Activated CD4-positive, alpha-beta T cell treated with anti-CD3 and anti-CD28 coated beads, Interleukin-2, amount 50 U/mL, for 48 hours (primary cell): ENCODE results near the gene IQCK.

Experiments
- DNase-seq, 2 experiments: peaks; one replicate each; pipeline ENCODE4 v3.0.0-alpha.2; 2020

Gene IQCK

DNA sequence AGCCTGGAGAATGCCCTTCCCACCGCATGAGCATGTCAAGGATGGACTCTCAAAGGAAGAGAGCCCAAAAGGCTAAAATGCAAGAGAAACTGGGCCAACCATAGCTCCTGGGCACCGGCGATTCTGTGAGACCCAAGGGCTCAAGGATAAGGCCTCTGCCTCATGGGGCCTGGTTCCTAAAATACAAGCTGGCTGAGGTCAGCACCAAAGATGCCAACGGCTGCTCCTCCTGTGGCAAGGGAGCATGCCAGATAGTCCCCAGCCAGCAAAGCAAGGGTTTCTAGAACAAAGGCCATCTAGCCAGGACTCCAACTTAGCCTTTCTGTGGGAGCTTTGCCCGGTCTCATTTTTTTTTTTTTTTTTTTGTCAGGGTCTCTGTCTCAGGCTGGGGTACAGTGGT is 146.5 kb downstream of the IQCK start:
- no peak for DNase-seq

DNA sequence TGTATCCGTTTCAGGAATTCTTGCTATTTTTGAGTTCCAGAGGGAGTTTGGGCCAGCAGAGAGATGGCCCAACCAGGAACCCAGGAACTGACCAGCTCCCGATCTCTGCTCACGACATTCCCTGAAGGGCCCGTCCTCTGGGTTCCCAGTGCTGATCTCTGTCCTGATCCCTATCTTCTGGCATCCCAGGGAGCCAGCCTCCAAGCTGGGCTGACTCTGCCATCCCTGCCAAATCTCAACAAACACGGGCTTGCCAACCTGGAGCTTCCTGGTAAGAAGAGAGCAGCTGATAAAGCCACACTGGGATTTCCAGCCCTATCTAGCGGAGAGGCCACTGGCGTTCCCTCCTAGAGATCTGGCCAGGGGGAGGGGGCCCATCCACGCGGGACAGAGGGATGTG is 150.3 kb downstream of the IQCK start:
- no peak for DNase-seq

DNA sequence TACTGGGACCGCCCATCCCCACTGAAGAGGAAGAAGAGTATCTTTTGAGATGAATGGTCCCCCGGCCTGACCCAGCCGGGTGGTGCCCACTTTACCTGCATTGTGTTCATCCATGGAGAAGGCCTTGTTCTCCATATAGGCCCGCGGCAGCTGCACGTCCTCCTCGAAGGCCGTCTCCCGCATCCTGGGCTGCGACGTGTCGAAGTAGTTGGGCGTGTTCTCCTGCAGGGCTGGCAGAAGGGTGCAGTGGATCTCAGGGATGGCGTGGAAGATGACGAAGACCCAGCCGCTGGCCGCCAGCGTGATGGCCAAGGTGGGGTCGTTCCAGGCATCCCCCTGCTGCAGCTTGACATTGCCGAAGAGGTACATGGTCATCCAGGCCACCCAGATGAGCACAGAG is 153.7 kb downstream of the IQCK start:
- no peak for DNase-seq

- DNase-seq, result no peak
These were observed 154.2 kb downstream of the IQCK start for GRCh38 chr16:19872179-19872863.

- DNase-seq, result no peak
These were observed 154.9 kb downstream of the IQCK start for GRCh38 chr16:19872935-19873334.

GRCh38 chr16:19874026-19874425 is 156.0 kb downstream of the IQCK start:
- DNase-seq, result no peak

DNA sequence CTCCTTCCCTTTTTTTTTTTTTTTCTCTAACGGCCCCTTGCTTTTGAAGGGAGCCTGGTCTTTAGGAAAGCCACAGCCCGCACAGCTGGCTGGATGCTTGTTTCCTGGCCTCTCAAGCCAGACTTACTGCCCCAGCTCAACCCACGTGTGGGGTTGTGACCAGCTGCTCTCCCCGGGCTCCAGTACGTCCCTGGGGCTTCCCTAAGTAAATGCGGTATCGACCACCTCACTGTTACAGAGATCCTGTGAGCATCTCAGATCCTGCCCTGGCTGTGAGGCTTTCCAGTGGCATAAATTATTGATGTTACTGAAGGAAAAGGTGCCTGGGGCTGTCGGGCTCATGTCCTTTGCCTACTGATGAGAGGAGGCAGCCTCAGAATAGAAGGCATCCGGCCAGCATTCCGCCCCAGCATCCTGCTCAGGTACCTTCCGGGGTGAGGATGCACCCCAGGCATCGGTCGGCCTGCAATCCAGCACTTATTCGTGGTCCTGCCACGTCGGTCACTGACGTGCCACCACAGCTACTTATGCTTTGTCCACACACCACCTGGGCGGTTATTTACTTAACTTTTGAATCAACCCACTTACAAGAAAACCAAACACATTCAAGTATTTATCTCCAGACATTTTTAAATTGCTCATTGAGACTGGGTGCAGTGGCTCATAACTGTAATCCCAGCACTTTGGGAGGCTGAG is 156.9 kb downstream of the IQCK start:
- DNase-seq, result no peak

GRCh38 chr16:19875900-19876299 is 157.8 kb downstream of the IQCK start:
- DNase-seq, result no peak

- no peak for DNase-seq
These were observed 158.5 kb downstream of the IQCK start for GRCh38 chr16:19876501-19877059.

DNA sequence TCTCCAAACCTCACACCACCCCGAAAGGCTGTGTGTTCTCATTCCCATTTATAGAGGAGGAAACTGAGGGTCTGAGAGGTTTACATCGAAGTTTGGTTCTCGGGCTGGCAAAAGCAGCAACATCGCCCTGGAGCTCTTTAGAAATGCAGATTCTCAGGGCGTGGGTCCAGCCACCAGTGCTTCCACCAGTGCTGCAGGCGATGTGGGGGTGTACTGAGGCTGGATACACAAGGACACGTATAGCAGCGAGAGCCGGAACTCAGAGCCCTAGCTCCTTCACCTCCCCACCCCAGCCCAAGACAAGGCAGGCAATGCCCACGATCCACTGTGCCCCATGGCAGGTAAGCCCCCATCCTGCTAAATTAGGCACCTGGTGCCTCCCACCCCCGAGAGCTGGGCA is 160.7 kb downstream of the IQCK start:
- DNase-seq, result no peak

DNA sequence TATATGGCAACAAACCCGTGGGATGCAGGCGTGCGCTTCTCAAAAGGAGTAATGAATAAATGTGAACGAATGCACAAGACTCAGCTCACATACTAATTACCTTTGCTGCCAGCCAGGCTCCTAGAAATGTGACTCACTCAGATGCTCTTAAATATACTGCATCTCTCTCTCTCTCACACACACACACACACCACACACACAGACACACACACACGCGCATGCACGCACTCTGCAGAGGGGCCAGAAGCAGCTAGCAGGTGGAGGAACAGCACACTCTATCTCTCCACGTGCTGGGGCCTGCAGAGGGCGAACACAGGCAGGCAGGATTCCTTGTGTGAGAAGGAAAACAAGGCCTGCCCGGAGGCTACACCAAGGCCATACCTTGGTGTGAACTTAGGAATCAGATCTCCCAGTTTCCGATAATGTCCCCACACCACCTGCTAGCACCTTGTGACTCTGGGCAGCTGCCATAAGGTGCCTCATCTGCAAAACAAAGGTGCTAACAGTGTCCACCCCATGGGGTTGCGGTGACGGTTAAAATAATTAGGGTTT is 161.2 kb downstream of the IQCK start:
- DNase-seq, result no peak

DNA sequence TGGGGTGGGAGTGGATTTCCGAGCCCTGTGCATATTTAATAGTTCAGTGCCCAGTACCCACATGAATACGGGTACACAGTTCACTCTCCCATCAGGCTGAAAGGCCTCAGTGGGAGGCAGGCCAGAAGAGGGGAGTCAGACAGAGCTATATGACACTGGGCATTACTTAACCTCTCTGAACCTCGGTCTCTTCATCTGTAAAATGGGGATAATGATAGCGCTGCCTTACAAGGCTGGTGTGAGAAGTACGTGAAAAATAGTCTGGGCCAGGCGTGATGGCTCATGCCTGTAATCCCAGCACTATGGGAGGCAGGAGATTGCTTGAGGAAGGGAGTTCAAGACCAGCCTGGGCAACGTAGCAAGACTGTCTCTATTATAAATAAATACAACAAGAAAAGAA is 163.0 kb downstream of the IQCK start:
- no peak for DNase-seq

GRCh38 chr16:19881783-19882182 is 163.7 kb downstream of the IQCK start:
- DNase-seq, result no peak

DNA sequence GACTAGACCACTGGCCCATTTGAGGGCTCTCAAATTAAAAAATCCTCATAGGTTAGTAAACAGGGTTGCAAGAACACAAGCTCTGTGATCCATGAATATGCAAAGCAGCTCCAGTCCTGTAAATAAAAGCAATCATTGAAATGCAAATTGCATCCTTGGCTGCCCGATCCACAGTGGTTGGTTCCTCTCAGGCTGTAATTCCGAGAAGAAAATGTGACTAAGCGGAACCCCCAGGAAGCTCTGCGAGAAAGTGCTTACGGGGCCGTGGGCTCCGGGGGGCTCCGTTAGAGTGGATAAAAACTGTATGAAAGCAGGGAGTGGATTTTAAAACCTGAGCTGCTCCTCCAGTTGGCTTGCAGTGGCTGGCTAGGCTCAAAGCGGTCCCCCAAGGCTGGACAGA is 164.1 kb downstream of the IQCK start:
- no peak for DNase-seq

DNA sequence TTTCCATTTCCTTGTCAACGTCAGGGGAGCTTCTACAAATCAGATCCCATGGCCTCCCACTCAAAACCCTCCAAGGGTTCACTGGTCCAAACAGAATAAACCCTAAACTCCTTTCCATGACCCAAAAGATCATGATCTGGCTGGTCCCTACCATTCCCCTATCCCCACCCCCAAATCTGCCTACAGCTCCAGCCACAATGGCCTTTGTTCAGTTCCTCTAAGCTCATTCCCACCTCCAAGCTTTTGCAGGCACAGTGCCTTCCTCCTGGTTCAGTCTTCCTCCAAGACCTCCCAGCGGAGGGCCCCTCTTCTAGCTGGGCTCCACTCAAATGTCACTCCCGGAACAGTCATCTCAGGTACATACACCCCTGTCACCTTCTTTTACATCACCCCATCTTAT is 164.6 kb downstream of the IQCK start:
- DNase-seq, result no peak

DNA sequence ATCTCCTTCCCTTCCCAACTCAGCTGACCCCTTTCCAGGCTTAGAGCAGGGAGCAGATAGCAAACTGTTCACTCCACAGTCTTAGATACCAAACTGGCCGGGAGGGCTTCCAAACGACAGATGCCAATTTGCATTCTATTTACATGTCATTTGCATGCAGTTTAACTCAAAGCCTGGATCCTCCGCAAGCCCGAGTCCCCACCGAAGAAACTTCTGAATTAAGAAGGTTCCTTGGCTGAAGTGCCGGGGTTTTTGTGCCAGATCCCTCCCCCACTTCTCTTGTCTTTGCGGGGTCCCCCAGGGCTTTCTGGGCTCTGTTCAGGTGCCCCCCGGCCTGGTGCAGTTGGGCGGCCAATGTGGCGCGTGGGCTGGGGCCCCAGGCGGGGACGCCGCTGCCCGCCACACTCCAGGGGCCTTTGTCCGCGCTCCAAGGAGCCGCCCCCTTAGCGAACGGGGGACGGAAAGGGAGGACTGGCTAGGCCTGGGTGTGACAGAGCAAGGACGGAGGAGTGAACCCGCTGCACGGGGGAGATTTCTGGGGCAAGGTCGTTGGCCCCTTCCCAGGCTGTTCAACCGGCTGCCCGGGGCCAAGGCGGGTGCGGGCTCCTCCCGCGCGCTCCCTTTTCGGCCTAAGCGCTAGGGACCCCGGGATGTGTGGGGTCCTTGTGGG is 165.4 kb downstream of the IQCK start:
- DNase-seq, result peak in 1 of 2 experiments; percentile 6

GRCh38 chr16:19883966-19884485 is 166.0 kb downstream of the IQCK start:
- DNase-seq, result peak in 1 of 2 experiments; percentile 5

GRCh38 chr16:19884611-19885450 is 166.8 kb downstream of the IQCK start, which contains the start of gene GPRC5B:
Gene GPRC5B (minus strand): TSS chr16:19884848. CDS start chr16:19872845, 12,003 bp downstream.
- peak; percentile 38 to 42 for DNase-seq

- no peak for DNase-seq
These were observed 167.5 kb downstream of the IQCK start for GRCh38 chr16:19885451-19886072.

GRCh38 chr16:19886073-19886941 is 168.2 kb downstream of the IQCK start:
- peak; percentile 89 to 91 for DNase-seq

GRCh38 chr16:19888834-19889233 is 170.8 kb downstream of the IQCK start:
- DNase-seq, result peak in 1 of 2 experiments; percentile 31
